ENCODE measurements around the gene CDIPT. TPM values are rescaled to one million over a fixed set of nuclear protein-coding genes. Genes with fewer than 3 reads are reported as not detected.

CDIPT gene
- total and polyA plus RNA-seq, 2 of the 13 experiments (the other 11 are each of a cell fraction or from before 2014, with no cell fraction given), result 54.9 to 97.5 TPM

- peak; percentile 93 for TF ChIP-seq ZNF280D (CRISPR knock-in tag; IDR thresholded peaks at IDR 0.05)
- TF ChIP-seq BCL3 (CRISPR knock-in tag; IDR thresholded peaks at IDR 0.05), result peak; percentile 98
- TF ChIP-seq ZBTB44 (CRISPR knock-in tag; IDR thresholded peaks at IDR 0.05), result 0 out of 2 replicates have a peak, but pooled peaks have one; percentile 45
- peak; percentile 70 for TF ChIP-seq CBX5 (CRISPR knock-in tag; IDR thresholded peaks at IDR 0.05; ENCODE audit: borderline replicate concordance)
- TF ChIP-seq NFYB (CRISPR knock-in tag; IDR thresholded peaks at IDR 0.05), result peak; percentile 50; the same call in 1 of the 2 replicates
- TF ChIP-seq ZBTB40 (IDR thresholded peaks at IDR 0.05), result no peak
- peak; percentile 66; the same call in 1 of the 2 replicates for TF ChIP-seq ZBTB40 (CRISPR knock-in tag; IDR thresholded peaks at IDR 0.05)
- peak; percentile 24; the same call in 1 of the 2 replicates for TF ChIP-seq JUN (CRISPR knock-in tag; IDR thresholded peaks at IDR 0.05)
- TF ChIP-seq ETS1 (CRISPR knock-in tag; IDR thresholded peaks at IDR 0.05), result no peak
- no peak for TF ChIP-seq SMYD3 (CRISPR knock-in tag; IDR thresholded peaks at IDR 0.05)
- peak; percentile 98 for TF ChIP-seq ZNF891 (CRISPR knock-in tag; IDR thresholded peaks at IDR 0.05)
These were observed 47.0 kb downstream of the CDIPT start, which contains the start of gene PAGR1 (continued) for GRCh38 chr16:29815793-29816693.
